ENCODE results near the gene ADIPOQ.
A peak's percentile ranks its signal among the peaks of the same experiment; 100 is the strongest.
"Not testable (repeated sequence)": the region's sequence is repeated elsewhere in the genome, so short reads cannot be mapped to it uniquely, and the experiment has no call there.

The ADIPOQ gene

DNA sequence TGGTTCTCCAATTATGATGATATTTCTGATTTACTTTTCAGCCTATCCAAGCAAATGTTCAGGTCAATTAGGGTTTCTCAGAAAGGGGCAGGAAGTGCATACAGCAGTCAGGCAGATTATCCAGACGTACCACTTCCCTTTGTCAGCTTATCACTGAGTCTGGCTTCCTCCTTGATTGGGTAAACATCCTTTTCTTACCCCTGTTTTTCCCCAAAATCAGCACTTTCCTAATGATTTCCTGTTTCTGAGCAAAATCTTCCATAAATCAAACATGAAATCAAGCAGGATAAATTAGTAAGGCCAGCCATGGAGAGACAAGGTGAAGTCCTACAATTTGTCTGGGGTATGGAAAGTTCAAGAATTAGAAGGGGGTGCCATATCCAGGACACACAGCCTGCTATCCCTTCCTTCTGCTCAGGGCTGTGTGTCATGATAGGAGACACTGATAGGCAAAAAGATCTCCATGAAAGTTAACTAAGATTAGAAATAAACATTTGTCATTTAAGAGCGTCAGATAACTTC lies 29.0 kb downstream of the ADIPOQ start:
- no peaks in the 10 kb centered on the region for H3K36me3 ChIP-seq (ENCODE audit: insufficient read depth, low read length)
- no peak overlapping the region for H3K9ac ChIP-seq (ENCODE audit: low read depth, low read length)
- H3K4me1 ChIP-seq (ENCODE audit: insufficient read depth, low read length), result no peaks in the 10 kb centered on the region
- H3K9me3 ChIP-seq (ENCODE audit: control insufficient read depth, insufficient read depth, low read length), result peaks cover 9% of the 10 kb centered on the region

DNA sequence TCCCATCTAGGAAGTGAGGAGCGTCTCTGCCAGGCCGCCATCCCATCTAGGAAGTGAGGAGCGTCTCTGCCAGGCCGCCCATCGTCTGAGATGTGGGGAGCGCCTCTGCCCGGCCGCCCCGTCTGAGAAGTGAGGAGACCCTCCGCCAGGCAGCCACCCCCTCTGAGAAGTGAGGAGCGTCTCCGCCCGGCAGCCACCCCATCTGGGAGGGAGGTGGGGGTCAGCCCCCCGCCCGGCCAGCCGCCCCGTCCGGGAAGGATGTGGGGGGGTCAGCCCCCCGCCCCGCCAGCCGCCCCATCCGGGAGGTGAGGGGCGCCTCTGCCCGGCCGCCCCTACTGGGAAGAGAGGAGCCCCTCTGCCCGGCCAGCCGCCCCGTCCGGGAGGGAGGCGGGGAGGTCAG lies 31.3 kb downstream of the ADIPOQ start:
- H3K9me3 ChIP-seq (ENCODE audit: control insufficient read depth, insufficient read depth, low read length), result peaks cover 16% of the 10 kb centered on the region
- H3K36me3 ChIP-seq (ENCODE audit: insufficient read depth, low read length); H3K4me1 ChIP-seq (ENCODE audit: insufficient read depth, low read length); H3K9ac ChIP-seq (ENCODE audit: low read depth, low read length): not testable (repeated sequence)

DNA sequence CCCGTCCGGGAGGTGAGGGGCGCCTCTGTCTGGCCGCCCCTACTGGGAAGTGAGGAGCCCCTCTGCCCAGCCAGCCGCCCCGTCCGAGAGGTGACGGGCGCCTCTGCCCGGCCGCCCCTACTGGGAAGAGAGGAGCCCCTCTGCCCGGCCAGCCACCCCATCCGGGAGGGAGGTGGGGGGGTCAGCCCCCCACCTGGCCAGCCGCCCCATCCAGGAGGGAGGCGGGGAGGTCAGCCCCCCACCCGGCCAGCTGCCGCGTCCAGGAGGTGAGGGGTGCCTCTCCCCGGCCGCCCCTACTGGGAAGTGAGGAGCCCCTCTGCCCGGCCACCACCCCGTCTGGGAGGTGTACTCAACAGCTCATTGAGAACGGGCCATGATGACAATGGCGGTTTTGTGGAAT lies 31.7 kb downstream of the ADIPOQ start:
- H3K36me3 ChIP-seq (ENCODE audit: insufficient read depth, low read length); H3K4me1 ChIP-seq (ENCODE audit: insufficient read depth, low read length); H3K9ac ChIP-seq (ENCODE audit: low read depth, low read length): not testable (repeated sequence)
- H3K9me3 ChIP-seq (ENCODE audit: control insufficient read depth, insufficient read depth, low read length), result peaks cover 16% of the 10 kb centered on the region

DNA sequence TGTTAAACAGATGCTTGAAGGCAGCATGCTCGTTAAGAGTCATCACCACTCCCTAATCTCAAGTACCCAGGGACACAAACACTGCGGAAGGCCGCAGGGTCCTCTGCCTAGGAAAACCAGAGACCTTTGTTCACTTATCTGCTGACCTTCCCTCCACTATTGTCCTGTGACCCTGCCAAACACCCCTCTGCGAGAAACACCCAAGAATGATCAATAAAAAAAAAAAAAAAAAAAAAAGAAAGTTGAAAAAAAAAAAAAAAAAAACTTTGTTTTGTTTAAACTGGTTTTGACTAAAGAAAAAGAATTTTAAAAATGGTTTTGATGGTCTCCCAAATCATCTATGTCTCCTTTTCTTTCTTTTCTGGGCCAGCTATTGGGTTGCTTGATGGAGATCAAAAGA lies 32.3 kb downstream of the ADIPOQ start:
- H3K9ac ChIP-seq (ENCODE audit: low read depth, low read length); H3K4me1 ChIP-seq (ENCODE audit: insufficient read depth, low read length); H3K36me3 ChIP-seq (ENCODE audit: insufficient read depth, low read length): not testable (repeated sequence)
- H3K9me3 ChIP-seq (ENCODE audit: control insufficient read depth, insufficient read depth, low read length), result peaks cover 16% of the 10 kb centered on the region

DNA sequence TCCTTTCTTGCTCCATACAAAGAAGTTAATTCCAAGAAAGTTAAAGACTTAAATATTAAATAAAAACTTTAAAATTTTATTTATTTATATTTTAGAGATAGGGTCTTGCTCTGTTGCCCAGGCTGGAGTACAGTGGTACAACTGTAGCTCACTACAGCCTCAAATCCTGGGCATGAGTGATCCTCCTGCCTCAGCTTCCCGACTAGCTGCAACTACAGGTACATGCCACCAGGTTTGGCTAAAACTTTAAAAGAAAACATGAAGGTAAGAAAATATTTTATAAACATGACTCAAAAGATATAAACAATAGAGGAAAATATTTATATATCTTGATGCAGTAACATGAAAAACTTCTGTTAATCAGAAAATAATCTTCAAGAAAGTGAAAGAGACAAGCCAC lies 33.2 kb downstream of the ADIPOQ start:
- no peaks in the 10 kb centered on the region for H3K36me3 ChIP-seq (ENCODE audit: insufficient read depth, low read length)
- peaks cover 16% of the 10 kb centered on the region for H3K9me3 ChIP-seq (ENCODE audit: control insufficient read depth, insufficient read depth, low read length)
- no peaks in the 10 kb centered on the region for H3K4me1 ChIP-seq (ENCODE audit: insufficient read depth, low read length)
- no peak overlapping the region for H3K9ac ChIP-seq (ENCODE audit: low read depth, low read length)

DNA sequence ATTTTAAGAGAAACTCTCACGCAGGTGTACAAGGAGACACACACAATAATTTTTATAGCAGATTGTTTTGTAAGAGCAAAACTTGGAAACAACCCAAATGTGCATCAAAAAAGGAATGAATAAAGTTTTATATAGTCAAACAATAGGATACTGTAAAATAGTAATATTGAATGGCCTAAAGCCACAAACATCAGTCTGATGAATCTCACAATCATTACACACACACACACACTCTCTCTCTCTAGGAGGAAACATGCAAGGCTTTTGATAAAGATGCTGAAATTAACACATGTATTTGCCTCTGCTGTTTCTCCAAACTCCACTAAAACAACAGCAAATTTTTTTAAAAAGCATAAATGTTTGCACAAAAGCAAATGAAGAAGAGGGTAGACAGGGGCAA lies 37.3 kb downstream of the ADIPOQ start:
- H3K9ac ChIP-seq (ENCODE audit: low read depth, low read length), result no peak overlapping the region
- no peaks in the 10 kb centered on the region for H3K36me3 ChIP-seq (ENCODE audit: insufficient read depth, low read length)
- H3K4me1 ChIP-seq (ENCODE audit: insufficient read depth, low read length), result no peaks in the 10 kb centered on the region
- H3K9me3 ChIP-seq (ENCODE audit: control insufficient read depth, insufficient read depth, low read length), result peaks cover 12% of the 10 kb centered on the region; the same call in 1 of the 2 replicates

DNA sequence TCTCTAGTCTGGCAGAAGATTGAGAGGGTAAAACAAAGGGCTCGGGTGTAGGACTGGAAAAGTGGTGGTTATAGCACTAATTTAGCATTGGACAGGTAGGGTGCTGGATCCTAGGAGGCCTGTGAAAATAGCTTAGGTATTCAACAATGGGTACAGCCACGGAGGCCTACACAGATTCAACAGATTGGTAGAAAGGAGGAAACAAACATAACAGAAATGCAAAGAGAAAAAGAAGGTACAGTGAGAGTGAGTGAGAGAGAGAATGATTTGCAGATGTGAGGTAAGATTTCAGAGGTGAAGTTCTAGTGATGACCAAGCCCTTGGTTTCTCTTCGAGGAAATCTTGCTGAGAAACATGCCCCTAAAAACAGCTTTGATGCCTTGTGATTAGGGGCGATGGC lies 37.9 kb downstream of the ADIPOQ start:
- Histone ChIP-seq H3K9ac (ENCODE audit: low read depth, low read length) (no peak overlapping the region), H3K4me1 (ENCODE audit: insufficient read depth, low read length) (no peaks in the 10 kb centered on the region), H3K36me3 (ENCODE audit: insufficient read depth, low read length) (no peaks in the 10 kb centered on the region), H3K9me3 (ENCODE audit: control insufficient read depth, insufficient read depth, low read length) (peaks cover 8% of the 10 kb centered on the region; the same call in 1 of the 2 replicates)

DNA sequence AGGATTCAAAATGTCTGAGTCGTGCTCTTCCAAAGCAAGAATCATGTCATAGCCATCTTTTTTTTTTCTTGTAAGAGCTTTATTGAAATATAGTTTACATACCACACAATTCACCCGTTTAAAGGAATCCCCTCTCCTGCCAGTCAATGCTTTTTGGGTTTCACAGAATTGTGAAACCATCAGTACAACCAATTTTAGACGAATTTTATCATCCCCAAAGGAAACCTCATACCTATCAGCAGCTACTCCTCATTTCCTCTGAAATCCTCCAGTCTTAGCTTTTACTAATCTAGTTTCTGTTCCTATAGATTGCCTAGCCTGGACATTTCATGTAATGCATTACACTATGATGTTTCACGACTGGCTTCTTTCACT lies 39.6 kb downstream of the ADIPOQ start:
- Histone ChIP-seq H3K36me3 (ENCODE audit: insufficient read depth, low read length) (no peaks in the 10 kb centered on the region), H3K9ac (ENCODE audit: low read depth, low read length) (no peak overlapping the region), H3K9me3 (ENCODE audit: control insufficient read depth, insufficient read depth, low read length) (0 out of 2 replicates have a peak, but pooled peaks cover under 1% of the 10 kb centered on the region), H3K4me1 (ENCODE audit: insufficient read depth, low read length) (peaks cover 12% of the 10 kb centered on the region)

DNA sequence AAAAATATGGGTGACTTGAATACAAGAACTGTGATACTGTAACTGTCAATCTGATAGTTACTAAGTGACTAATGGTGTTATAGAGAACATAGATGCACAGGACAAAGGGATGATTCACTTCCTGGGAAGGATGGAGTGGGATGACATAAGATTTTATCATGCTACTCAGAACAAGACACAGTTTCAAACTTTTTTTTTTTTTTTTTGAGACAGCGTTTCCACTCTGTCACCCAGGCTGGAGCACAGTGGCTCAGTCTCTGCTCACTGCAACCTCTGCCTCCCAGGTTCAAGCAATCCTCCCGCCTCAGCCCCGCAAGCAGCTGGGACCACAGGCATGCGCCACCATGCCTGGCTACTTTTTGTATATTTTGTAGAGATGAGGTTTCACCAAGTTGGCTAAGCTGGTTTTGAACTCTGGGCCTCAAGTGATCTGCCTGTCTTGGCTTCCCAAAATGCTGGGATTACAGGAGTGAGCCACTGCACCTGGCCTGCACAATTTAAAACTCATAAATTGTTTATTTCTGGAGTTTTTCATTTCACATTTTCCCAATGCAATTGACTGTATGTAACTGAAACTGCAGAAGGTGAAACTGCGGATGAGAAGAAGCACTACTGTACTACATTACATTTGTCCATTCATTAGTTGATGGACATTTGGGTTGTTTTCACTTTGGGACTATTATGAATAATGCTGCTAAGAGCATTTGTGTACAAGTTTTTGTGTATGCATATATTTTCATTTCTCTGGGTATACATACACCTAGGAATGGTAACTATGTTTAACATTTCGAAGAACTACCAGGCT lies 40.6 kb downstream of the ADIPOQ start:
- no peaks in the 10 kb centered on the region for H3K36me3 ChIP-seq (ENCODE audit: insufficient read depth, low read length)
- peaks cover 17% of the 10 kb centered on the region for H3K4me1 ChIP-seq (ENCODE audit: insufficient read depth, low read length)
- H3K9ac ChIP-seq (ENCODE audit: low read depth, low read length), result no peak overlapping the region
- H3K9me3 ChIP-seq (ENCODE audit: control insufficient read depth, insufficient read depth, low read length), result no peaks in the 10 kb centered on the region

DNA sequence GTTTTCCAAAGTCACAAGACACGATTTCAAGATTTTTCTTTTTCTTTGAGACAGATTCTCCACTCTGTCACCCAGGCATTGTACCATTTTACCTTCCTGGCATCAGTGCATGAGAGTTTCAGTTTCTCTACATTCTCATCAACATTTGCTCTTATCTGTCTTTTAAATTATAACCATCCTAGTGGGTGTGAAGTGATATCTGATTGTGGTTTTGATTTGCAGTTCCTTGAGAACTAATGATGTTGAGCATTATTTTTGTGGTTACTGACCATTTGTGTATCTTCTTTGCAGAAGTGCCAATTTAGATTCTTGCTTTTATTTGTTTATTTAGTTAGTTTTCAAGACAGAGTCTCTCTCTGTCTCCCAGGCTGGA lies 41.2 kb downstream of the ADIPOQ start:
- H3K4me1 ChIP-seq (ENCODE audit: insufficient read depth, low read length), result peaks cover 23% of the 10 kb centered on the region
- H3K36me3 ChIP-seq (ENCODE audit: insufficient read depth, low read length), result no peaks in the 10 kb centered on the region
- H3K9ac ChIP-seq (ENCODE audit: low read depth, low read length), result no peak overlapping the region
- no peaks in the 10 kb centered on the region for H3K9me3 ChIP-seq (ENCODE audit: control insufficient read depth, insufficient read depth, low read length)

DNA sequence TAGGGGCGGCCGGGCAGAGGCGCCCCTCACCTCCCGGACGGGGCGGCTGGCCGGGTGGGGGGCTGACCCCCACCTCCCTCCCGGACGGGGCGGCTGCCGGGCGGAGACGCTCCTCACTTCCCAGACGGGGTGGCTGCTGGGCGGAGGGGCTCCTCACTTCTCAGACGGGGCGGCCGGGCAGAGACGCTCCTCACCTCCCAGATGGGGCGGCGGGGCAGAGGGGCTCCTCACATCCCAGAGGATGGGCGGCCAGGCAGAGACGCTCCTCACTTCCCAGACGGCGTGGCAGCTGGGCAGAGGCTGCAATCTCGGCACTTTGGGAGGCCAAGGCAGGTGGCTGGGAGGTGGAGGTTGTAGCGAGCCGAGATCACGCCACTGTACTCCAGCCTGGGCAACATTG lies 42.4 kb downstream of the ADIPOQ start:
- H3K9me3 ChIP-seq (ENCODE audit: control insufficient read depth, insufficient read depth, low read length); H3K9ac ChIP-seq (ENCODE audit: low read depth, low read length); H3K36me3 ChIP-seq (ENCODE audit: insufficient read depth, low read length): not testable (repeated sequence)
- peaks cover 32% of the 10 kb centered on the region for H3K4me1 ChIP-seq (ENCODE audit: insufficient read depth, low read length)

DNA sequence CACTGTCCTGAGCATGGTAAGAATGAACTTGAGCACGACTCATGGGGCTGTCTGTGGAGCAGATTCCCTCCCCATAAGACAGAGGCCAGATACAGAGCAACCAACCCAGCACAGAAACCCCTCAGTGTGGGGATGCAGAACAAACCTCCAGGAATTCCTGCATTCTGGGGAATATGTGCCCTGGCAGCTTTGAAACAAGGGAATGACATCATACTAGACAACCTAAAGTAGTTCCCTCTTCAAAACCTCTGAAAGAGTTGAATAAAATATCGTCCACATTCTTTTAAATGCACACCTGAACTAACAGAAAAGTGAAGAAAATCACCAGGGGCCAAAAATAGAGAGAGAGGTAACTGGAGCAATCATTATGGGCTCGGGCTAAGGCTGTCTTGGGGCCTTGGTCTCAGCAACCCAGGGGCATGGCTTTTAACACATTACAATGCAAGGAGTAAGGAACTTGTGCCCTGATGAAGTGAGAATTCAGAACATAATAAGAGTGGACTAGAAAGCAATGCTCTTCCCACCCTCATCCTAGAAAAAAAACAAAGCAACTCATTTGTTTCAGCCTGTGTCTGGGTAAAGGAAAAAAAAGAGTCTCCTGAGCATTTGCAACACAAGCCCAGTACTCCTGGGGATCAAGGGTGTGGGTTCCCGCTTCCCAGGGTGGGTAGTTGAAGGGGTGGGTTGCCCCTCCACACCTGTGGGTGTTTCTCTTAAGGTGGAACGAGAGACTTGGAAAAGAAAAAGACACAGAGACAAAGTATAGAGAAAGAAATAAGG lies 43.9 kb downstream of the ADIPOQ start:
- Histone ChIP-seq H3K9ac (ENCODE audit: low read depth, low read length) (peak overlapping the region; percentile 17; the same call in 1 of the 2 replicates), H3K4me1 (ENCODE audit: insufficient read depth, low read length) (peaks cover 32% of the 10 kb centered on the region), H3K9me3 (ENCODE audit: control insufficient read depth, insufficient read depth, low read length) (no peaks in the 10 kb centered on the region), H3K36me3 (ENCODE audit: insufficient read depth, low read length) (no peaks in the 10 kb centered on the region)

DNA sequence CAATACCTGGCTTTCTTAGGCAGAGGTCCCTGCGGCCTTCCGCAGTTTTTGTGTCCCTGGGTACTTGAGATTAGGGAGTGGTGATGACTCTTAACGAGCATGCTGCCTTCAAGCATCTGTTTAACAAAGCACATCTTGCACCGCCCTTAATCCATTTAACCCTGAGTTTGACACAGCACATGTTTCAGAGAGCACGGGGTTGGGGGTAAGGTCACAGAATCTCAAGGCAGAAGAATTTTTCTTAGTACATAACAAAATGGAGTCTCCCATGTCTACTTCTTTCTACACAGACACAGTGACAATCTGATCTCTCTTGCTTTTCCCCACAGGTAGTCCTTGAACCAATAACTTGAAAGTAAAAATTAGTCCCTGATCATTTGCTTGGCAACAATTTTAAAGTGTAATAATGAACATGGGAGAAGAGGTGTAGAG lies 45.0 kb downstream of the ADIPOQ start:
- not testable (repeated sequence) for H3K36me3 ChIP-seq (ENCODE audit: insufficient read depth, low read length); H3K9me3 ChIP-seq (ENCODE audit: control insufficient read depth, insufficient read depth, low read length); H3K9ac ChIP-seq (ENCODE audit: low read depth, low read length)
- H3K4me1 ChIP-seq (ENCODE audit: insufficient read depth, low read length), result peaks cover 32% of the 10 kb centered on the region

DNA sequence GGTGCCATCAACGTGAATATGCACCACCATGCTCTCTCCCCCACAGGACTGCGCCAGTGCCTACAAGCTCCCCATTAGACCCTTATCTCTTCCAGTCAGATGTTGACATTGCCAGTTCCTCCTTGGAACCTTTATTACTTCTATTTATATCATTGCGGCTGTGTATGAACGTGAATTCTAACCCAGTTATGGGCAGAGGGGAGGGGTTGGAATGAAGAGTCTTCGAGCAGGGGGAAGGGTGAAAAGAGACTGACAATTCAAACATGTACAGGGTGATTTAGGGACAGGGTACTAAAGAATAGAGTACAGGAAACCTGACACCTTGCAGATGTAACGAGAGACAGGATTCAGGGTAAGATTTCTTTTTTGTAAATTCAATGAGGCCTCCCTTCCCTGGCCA lies 46.1 kb downstream of the ADIPOQ start:
- no peak overlapping the region for H3K9ac ChIP-seq (ENCODE audit: low read depth, low read length)
- H3K4me1 ChIP-seq (ENCODE audit: insufficient read depth, low read length), result peaks cover 32% of the 10 kb centered on the region
- H3K9me3 ChIP-seq (ENCODE audit: control insufficient read depth, insufficient read depth, low read length), result no peaks in the 10 kb centered on the region
- no peaks in the 10 kb centered on the region for H3K36me3 ChIP-seq (ENCODE audit: insufficient read depth, low read length)

DNA sequence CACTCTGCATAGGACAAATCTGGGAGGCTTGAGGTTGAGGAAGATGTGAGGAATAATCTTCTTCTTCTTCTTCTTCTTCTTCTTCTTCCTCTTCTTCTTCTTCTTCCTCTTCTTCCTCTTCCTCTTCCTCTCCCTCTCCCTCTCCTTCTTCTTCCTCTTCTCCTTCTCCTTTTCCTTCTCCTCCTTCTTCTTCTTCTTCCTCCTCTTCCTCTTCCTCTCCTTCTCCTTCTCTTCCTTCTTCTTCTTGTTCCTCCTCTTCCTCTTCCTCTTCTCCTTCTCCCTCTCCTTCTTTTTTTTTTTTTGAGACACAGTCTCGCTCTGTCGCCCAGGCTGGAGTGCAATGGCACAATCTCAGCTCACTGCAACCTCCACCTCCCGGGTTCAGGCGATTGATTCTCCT lies 47.2 kb downstream of the ADIPOQ start:
- H3K9ac ChIP-seq (ENCODE audit: low read depth, low read length); H3K9me3 ChIP-seq (ENCODE audit: control insufficient read depth, insufficient read depth, low read length); H3K36me3 ChIP-seq (ENCODE audit: insufficient read depth, low read length): not testable (repeated sequence)
- H3K4me1 ChIP-seq (ENCODE audit: insufficient read depth, low read length), result peaks cover 32% of the 10 kb centered on the region
